NOMO-1 (cell line): ENCODE results near the gene BLOC1S5.

ENCODE experiments used
- DNase-seq, 2 experiments: peaks; one replicate each; lab custom pipeline; 2025; ENCODE audit not compliant: unreplicated experiment in 2 of 2; lab: John Stamatoyannopoulos, UW

Gene BLOC1S5

DNA sequence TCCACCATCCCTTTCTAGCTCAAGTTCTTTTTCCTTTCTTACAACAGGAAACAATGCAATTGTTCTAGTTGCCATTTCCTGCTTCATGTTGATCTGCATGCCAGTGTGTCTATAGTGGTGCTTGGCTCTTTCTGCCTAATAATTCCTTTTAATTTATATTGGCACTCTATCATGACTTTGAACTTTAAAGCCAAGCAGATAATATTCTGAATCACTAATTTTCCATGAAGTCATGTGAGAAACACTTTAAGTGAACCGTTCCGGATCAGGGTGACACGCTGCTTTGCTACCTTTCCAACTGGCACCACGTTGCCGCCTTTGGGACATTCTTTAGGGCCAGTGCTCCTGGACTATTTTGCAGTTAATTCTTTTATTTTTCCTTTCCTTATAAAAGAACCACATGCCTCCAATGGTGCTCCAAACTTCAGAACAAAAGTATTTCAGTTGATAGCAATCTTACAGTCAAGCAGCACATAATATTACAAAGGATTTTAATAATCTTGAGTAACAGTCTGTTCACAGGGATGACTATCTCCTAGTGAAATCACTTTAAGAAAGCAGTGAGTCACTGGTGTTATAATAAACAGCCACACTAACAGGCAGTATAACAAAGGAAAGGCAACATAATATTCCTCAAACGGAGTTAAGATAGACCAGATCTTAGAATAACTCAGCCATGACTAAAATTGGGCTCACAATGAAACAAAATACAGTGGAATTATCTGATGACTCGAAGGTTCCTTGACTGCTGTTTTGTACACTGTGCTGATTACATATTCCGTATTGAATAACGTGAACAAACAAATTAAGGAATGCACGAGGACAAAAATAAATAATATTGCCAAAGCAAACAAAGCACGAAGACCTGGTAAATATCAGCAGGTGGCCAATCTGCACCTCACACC, 19.0 kb upstream of the BLOC1S5 start:
- peak in 1 of 2 experiments; percentile 17 for DNase-seq

DNA sequence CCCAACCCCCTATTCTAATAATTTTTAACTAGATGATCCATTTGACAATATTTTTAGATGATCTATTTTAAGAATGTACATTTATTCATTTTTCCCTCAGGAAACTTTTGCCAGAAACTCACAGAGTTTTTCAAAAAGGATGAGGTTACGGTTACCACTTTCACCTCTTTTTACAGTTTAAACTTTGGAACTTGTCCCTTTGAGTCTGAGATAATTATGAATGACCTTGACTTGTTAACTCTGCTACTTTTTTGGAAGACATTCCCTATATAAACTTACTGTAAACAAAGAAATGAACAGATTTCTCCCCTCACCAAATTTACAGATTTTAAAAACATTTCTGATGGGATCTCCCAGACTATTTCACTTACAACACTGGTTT, 18.4 kb upstream of the BLOC1S5 start:
- DNase-seq: no peak

DNA sequence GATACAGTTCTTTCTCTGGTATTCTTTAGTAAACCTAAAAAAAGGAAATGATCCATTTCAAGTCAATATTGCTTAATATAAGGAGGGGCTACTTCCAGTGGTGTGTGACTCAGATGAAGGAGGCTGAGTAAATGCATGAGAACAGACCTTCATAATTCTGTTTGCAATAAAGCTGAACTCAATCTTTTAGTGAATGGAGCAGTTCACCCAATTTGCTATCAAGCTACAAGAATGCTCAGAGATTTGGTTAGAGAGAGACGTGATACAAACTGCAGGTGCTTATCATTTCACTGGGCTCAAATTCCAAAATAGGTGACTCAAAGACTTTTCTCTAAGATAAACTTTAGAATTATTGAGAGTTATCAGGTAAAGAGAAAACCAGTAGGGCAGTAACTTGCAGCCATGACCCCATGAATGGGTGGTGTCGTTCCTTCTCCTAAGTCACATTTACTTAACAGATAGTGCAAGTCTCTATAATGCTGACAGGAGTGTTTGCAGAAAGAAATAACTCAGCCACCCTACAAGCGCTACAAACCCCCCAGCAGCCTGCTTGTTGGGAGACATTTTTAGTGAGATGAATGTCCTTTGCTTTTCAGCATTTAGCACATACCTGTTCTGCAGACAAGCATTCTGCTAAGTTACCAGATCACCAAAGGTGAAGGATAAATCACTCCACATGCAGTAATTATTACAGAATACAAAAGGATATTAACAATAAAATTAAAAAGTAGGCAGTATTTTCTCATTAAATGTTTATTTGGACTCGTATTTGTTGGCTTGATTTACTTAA, 16.4 kb upstream of the BLOC1S5 start:
- peak; percentile 64 to 93 for DNase-seq

DNA sequence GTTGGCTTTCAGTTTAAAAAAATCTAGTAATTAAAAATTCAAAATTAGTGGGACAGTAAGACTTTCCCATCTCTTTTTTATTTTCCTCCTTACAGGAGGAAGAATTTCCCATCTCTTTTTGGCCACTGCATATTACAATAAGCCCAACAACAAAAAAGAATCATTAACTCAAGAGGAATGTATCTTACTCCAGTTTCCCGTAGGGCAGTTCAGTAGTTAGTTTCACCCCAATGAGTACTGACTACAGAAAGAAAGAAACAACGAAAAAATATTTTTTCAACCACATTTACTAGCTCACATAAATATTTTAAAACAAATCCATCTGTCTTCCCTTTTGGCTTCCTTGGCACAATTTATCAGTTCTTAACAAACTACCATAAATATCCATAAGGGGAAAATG, 14.9 kb upstream of the BLOC1S5 start:
- no peak for DNase-seq

DNA sequence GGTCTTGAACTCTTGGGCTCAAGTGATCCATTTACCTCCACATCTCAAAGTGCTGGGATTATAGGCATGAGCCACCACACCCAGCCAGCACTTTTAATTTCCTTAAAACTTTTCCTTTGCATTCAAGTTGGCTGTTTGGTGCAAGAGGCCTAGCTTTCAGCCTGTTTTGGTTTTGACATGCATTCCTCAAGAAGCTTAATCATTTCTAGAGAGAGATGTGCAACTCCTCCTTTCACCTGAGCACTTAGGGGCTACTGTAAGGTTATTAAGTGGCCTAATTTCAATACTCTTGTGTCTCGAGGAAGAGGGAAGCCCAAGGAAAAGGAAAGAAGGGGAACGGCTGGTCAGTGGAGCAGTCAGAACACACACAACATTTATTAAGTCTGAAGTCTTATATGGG, 13.8 kb upstream of the BLOC1S5 start:
- no peak for DNase-seq

DNA sequence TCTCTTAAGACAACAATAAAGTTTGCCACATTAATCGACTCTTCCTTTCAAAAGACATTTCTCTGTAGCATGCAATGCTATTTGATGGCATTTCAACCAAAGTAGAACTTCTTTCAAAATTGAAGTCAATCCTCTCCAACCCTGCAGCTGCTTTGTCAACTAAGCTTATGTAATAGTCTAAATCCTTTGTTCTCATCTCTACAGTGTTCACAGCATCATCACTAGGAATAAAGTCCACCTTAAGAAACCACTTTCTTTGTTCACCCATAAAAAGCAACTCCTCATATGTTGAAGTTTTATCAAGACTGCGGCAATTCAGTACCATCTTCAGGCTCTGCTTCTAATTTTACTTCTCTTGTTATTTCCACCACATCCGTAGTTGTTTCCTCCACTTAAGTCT, 11.5 kb upstream of the BLOC1S5 start:
- DNase-seq: peak in 1 of 2 experiments; percentile 44

DNA sequence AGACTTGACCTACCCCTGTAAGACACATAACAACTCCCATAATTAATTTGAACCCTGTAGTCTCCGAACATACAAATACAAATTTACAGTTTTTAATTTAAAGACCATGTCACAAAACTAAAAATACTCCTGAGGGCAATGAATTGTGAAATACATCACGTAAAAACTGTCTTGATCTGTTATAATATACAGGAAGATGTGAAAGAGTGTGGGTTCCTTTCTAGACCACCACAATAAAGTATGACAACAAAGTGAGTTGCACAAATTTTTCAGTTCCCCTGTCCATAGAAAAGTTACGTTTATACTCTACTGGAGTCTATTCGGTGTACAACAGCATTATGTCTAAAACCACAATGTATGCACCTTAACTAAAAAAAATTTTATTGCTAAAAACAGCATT, 11.0 kb upstream of the BLOC1S5 start:
- DNase-seq: peak; percentile 58 to 80

DNA sequence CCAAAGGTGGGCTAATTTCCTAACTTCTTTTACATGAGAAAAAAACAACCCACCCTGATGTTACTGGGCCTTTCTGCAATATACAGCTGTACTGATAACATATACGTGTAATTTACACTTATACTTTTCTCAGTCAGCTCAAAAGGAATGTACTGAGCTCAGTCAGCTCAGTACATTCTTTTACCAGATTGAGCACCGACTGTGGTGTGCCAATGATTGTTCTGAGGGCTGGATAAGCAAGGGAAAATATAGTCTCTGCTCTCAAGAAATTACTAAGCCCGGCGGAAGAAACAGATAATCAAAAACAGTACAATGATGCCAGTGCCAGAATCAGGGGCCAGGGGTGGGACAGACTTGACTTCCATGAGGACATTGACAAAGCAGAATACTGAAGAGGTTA, 10.0 kb upstream of the BLOC1S5 start:
- DNase-seq: no peak

DNA sequence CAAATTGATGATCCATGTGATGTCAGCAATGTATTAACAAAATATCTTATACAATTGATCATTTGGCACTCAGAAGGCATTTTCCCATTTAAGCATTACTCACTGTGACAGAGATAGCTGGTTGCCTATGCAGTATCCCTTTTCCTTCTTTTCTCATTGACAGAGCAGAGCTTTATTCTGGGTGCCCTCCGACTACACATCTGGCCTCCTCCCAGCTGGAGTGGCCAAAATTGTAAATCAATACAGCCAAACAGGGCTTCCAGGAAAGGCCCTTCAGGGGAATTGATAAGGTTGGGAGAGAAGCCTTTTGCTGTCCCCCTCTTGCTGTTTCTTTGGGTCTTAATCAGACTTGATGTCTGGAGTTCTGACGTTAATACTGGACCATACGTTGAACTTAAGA, 9.6 kb upstream of the BLOC1S5 start:
- no peak for DNase-seq

DNA sequence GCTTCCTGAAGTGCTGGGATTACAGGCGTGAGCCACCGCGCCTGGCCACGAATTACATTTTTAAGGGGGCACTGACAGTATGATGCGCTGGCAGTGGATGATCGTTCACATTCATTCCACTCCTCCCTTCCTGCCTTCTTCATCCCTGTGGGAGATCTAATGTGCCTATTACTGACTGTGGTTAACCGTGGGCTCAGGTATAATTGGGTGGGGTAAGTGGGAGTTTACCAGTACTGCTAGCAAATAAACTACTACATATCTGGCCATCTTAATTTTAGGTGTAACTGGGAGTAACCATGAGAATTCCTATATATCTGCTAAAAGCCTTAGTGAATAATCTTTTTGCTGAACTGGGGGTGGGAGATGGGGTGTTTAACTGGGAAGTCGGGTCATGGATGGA, 6.5 kb upstream of the BLOC1S5 start:
- no peak for DNase-seq

DNA sequence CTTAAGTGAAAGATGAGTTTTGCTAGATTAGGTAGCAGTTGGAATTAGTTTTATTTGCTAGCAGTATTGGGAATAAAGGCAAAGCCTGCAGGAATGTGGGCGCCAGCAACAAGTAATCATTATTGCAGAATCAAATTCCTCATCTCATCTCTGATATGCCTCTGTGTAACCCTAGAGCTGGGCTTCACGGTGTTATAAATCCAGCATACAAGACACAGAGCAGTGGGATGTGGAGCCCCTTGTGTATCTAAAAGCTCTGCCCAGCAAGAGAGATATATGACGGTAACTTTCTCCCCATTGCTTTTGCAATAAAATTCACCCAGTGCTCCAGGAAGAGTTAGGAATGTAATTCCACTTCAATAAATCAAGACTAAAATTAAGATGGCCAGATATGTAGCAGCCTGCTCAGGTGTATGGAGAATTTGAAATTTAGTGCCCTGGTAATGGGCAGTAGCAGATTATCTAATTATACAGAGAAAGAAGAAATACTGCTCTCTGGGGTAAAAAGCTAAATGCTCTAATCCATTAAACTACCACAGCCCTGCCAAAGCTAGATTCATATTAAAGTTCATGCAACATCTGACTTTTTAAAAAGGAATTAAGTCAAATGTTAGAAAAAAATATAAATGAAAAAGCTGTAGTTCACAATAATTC, 5.6 kb upstream of the BLOC1S5 start:
- DNase-seq: no peak

DNA sequence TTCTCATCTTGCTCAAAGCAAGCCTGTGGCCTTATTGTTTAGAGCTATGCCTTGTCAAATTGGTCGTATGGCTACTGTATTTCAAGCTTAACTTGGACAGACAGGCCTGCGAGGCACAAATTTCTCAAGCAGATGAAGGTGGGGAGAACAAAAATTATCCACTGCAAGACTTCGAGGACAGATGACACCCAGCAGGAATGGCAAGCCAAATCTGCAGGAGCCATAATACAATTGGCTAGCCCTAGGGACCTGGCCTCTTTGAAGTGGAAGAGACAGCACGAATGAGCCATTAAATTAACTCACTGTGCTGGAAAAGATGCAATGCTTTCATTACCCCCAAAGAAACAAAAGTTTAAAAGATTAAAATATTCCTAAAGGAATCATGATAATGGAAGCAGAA, 5.0 kb upstream of the BLOC1S5 start:
- no peak for DNase-seq

DNA sequence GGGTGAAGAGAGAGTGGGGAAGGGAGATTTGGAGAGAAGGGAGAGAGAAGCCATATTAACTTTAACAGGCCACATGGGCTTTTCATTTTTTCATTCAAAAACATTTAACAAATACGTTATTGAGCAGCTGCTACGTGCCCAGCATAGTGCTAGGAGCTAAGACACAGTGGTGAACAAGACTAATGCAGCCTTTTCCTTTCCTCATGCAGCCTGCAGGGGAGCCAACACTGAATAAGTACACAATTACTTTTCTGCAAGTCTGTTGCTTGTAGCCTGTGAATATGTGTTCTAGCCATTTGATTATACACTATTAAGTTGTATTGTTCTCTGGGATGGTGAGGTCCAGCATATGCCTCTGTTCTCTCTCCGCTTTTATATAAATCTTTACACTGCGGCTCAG, 1.9 kb upstream of the BLOC1S5 start:
- no peak for DNase-seq

DNA sequence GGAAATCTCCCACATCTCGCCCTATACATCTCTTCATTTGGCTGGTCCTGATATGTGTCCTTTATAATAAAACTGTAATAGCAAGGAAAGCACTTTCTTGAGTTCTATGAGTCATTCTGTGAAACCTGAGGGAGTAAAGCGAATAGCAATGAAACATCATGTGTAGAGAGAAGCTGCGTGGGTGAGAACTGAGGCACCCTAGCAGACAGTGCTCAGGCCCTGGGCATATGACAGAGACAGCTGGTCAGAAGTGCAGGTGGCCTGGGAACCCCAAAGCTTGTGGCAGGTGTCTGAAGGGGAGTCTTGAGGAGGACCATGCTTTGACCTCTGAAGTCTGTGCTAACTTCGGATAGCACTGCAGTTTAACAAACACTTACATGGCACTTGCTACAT, 1.3 kb upstream of the BLOC1S5 start:
- DNase-seq: no peak

DNA sequence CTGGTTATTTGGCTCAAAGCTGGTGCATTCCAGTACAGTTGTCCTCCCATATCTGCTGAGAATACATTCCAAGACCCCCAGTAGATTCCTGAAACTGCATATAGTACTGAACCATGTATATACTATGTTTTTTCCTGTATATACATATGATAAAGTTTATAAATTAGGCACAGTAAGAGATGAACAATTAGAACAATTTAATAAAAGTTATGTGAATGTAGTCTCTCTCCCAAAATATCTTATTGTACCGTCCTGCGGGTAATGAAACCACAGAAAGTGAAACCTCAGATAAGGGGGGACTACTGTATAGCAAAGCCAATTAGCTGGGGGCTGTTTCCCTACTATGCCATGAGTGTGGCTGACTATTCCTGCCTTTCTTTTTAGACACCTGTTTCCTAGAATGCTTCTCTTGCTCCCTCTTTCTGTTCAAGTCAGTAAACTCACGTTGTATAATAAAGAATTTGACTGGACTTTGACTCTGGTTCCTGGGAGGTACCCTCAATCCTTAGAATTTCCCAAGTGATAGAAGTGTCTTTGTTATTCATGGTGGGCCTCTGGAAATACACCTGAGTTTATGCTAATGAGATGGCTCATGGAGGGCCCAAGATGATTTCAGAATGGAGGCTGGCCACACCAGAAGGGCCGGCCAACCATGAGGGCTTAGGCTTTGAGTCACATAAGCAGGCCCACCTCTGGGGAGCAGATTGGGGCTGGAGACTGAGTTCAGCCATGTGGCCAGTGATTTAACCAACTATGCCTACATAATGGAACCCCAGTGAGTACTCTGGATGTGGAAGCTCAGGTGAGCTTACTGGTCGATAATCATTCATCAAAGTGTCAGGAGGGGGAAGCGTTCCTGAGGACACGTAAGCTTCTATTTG, 689 bp upstream of the BLOC1S5 start:
- DNase-seq: no peak

DNA sequence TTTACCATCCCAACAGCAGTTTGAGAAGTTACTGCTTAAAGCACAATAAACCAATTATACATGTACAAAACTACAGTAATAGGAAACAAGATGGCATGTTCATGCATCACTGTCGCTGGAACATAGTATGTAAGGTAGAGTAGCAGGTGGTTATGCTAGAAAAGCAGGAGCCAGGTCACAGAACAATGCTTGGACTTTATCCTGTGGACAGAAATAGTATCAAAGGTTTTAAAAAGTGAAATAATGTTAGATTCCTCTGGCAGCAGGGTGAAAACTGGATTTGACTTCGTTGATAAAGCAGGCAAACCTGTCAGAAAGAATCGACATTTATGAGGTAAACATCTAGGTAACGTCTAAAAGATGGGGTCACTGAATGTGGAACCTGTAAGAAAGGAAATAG, 2.5 kb downstream of the BLOC1S5 start:
- no peak for DNase-seq

DNA sequence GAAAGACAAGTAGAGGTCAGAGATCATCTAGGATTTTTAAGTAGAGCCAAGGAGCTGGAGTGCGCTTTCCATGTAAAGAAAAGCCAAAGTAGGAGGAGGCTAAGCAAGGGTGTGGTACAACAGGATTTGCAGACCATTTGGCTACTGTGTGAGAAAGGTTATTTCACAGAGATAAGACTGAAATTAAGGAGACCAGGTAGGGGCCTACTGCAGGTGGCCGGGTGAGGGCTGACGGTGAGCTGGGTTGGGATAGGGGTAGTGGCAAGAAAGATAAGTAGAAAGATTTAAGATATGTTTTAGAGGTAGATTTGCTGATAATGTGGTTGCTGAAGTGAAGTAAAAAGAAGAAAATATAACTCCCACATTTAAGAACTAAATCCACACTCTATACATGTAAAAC, 3.8 kb downstream of the BLOC1S5 start:
- no peak for DNase-seq

DNA sequence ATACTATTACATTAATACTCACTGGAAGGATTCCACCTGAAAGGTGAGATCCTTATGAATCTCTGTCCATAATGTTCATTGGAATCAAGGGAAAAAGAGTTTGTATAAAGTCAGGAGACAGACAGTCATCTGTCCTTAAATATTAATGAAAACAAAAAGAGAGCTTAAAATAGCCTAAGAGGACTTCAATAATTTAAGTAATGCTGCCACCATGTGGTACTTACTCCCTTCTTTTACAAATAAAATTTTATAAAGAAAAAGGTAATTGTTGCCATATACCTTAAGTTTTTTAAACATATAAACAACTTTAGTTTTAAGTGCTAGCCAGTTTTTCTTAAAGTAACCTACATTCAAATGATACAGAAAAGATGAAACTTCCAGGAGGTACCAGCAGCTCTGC, 5.1 kb downstream of the BLOC1S5 start:
- peak in 1 of 2 experiments; percentile 26 for DNase-seq

DNA sequence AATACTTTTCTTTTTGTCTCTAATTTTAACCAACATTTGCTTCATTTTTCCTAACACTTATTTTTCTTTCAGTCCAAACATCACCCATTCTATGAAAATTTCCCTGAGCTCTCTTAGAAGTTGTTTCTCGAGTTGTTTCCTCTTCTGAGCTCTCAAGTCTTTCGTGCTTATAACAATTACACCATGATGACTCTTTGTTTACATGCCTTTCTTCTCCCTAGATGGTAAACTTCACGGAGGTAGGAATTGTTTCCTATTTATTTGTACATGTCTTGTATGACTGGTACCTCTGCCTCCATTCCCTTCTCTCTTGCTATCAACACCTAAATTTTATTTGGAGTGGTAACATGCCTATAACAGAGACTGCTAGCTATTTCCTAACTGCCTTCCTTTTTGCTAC, 6.4 kb downstream of the BLOC1S5 start:
- no peak for DNase-seq

DNA sequence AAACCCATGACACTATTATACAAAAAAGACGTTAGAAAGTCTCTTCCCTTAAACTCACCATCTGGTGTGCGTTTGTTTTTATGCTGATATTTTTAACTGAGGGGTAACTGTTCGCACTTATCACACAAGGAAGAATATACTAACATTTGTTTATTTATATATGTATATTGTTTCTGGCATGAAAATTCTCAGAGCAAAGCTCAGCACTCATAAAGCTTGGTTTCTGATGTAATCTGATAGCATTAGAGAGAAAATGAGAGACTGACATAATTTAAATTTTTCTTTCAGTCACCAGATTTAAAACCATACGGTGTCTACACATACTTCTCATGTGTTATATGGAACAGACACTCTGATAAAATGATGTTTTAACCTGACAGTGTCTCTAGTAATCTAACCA, 6.9 kb downstream of the BLOC1S5 start:
- DNase-seq: no peak

DNA sequence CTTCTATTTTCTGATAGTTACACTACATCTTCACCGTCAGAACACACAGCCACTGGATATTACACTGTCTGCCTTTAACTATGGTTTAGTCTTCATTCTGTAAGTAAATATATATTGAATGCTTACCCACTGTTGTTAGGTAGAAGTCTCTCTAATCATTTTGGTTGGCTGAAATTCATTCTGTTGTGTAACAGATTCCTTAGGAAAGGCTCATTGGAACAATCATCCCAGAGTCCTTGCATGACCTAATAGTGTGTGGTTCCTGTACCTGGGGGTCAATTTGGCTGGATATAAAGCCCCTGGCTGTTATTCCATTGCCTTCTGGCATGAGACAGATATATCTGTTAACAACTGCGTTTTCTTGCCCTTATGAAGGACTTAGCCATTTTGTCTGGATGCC, 9.9 kb downstream of the BLOC1S5 start:
- DNase-seq: no peak
